GM21576 (cell line): ENCODE data around the gene KRTAP12-1.

ENCODE experiments used
- ATAC-seq: cut with Tn5 transposase; IDR thresholded peaks from one replicate; pipeline ENCODE4 v1.9.1; 2021; ENCODE audit warnings: mild to moderate bottlenecking, moderate library complexity; ENCODE audit not compliant: unreplicated experiment

KRTAP12-1 gene

GRCh38 chr21:44681861-44682579, at the start of gene KRTAP12-1:
TSS of gene KRTAP12-1 (minus strand) at chr21:44682163. CDS start at chr21:44682123, 40 bp downstream.
- no peak for ATAC-seq

GRCh38 chr21:44730951-44731579, 49.1 kb upstream of the KRTAP12-1 start:
- no peak for ATAC-seq

GRCh38 chr21:44730028-44730395, 48.0 kb upstream of the KRTAP12-1 start:
- no peak for ATAC-seq

GRCh38 chr21:44729336-44730027, 47.5 kb upstream of the KRTAP12-1 start:
- ATAC-seq: no peak

GRCh38 chr21:44728716-44729115, 46.8 kb upstream of the KRTAP12-1 start:
- ATAC-seq: no peak

GRCh38 chr21:44727757-44728156, 45.8 kb upstream of the KRTAP12-1 start:
- no peak for ATAC-seq

DNA sequence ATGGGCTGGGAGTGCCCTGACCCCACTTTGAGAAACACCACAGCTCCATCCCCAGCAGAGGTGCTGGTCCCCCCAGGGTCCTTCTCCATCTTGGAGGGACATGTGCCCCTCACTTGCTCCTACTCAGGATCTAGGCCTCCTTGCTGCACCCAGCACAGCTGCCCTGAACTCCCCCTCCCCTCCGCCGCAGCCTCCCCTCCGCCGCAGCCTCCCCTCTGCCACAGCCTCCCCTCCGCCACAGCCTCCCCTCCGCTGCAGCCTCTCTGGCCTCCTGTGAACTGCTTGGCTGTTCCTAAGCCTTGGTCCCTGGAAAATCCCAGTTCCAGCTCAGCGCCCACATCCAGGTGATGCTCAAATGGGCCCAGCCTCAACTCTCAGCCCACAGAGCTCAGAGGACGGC, 45.4 kb upstream of the KRTAP12-1 start:
- ATAC-seq: no peak

DNA sequence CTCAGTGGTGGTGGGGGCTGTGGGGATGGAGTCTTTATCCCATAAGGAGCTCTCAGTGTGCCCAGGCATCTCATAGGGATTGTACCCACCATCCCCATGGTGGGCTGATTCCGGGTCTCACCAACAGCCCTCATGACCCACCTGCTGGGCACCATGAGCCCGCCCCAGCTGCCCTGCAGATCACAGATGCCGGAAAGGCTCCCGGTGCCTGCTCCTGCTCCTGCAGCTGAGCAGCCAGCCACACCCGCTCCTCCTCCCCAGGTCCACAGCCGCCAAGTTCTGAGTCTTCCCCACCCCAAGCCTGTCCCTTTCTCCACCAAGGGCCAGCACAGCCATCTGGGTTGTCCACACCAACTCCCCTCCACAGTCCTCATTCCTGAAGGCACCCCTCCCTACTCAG, 44.9 kb upstream of the KRTAP12-1 start:
- no peak for ATAC-seq

DNA sequence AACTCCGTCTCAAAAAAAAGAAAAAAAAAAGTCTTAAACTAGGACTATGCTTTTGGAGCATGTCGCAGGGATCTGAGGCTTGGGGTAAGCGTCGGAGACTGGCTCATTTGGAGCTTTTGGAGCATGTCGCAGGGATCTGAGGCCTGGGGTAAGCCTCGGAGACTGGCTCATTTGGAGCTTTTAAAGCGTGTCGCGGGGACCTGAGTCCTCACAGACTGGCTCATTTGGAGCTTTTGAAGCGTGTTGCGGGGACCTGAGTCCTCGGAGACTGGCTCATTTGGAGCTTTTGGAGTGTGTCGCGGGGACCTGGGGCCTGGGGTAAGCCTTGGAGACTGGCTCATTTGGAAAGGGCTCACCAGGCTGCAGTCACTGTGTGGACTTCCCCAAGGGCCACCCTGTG, 43.0 kb upstream of the KRTAP12-1 start:
- no peak for ATAC-seq

GRCh38 chr21:44724196-44724595, 42.2 kb upstream of the KRTAP12-1 start:
- no peak for ATAC-seq

GRCh38 chr21:44723177-44724131, 41.5 kb upstream of the KRTAP12-1 start:
- no peak for ATAC-seq

DNA sequence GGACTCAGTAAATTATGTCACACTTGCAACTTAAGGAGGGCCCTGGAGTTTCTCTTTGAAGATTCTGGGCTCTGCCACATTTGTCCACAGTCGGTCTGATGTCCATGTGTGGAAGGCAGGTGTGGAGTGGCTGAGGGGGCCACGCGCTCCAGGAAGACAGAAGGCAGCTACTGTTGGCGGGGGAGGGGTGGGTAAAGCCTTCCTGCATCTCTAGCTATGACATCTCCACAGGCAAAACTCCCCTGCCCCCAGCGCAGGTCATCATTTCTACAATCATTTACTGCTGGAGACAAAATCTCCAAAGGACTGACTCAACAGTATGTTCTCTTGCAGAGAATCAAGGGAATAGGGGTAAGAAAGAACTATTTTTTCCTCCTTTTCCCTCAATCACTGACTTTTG, 40.8 kb upstream of the KRTAP12-1 start:
- ATAC-seq: no peak

GRCh38 chr21:44720170-44720569, 38.2 kb upstream of the KRTAP12-1 start:
- ATAC-seq: no peak

GRCh38 chr21:44718571-44718970, 36.6 kb upstream of the KRTAP12-1 start:
- ATAC-seq: no peak

DNA sequence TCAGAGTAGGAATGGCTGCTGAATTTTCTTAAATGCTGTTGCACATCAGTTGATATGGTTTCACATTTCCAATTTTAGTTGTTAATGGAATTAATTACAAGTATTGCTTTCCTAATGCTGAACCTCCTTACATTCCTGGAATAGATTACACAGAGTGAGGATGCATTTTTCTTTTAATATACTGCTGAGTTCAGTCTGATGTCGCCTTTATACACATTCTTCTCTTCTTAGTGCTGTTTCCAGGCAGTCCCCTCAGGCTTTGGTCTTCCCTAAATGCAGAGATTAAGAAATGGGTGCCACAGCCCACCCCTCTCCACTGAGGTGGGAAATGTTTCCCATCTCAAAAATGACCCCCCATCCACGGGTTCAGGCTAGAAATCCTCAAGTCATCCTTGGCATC, 36.1 kb upstream of the KRTAP12-1 start:
- no peak for ATAC-seq

GRCh38 chr21:44716984-44717383, 35.0 kb upstream of the KRTAP12-1 start:
- no peak for ATAC-seq

- no peak for ATAC-seq
Observed at GRCh38 chr21:44714905-44715304, 32.9 kb upstream of the KRTAP12-1 start.

DNA sequence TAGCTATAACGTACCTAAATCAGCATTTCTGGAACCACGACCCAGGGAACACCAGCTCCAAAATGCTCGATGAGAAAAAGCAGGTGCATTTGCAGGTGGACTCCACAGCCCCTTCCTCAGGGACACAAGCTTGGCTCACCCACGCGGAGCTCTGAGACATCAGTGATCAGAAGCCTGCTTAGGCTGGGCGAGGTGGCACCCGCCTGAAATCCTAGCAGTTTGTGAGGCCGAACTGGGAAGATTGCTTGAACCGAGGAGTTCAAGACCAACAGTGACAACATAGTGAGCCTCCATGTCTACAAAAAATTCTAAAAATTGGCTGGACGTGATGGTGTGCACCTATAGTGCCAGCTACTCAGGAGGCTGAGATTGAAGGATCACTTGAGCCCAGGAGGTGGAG, 31.9 kb upstream of the KRTAP12-1 start:
- ATAC-seq: no peak

DNA sequence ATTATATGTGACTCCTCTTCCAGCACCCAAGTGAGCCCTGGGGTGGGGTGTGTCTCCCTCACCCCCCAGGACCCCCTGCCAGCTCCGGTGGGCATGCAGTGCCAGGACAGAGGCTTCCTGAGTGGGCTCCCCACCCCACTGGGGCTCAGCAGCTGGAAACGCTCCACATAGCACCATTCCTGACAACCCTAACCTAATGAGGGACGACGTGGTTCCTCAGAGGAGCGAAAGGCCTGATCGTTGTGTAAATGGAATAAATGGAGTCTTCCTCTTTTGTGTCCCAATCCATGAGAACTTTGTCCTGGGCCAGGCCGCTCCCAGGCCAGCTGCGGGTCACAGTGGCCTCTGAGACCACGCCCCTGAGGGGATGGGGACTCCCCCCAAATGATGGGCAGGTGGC, 31.2 kb upstream of the KRTAP12-1 start:
- no peak for ATAC-seq

DNA sequence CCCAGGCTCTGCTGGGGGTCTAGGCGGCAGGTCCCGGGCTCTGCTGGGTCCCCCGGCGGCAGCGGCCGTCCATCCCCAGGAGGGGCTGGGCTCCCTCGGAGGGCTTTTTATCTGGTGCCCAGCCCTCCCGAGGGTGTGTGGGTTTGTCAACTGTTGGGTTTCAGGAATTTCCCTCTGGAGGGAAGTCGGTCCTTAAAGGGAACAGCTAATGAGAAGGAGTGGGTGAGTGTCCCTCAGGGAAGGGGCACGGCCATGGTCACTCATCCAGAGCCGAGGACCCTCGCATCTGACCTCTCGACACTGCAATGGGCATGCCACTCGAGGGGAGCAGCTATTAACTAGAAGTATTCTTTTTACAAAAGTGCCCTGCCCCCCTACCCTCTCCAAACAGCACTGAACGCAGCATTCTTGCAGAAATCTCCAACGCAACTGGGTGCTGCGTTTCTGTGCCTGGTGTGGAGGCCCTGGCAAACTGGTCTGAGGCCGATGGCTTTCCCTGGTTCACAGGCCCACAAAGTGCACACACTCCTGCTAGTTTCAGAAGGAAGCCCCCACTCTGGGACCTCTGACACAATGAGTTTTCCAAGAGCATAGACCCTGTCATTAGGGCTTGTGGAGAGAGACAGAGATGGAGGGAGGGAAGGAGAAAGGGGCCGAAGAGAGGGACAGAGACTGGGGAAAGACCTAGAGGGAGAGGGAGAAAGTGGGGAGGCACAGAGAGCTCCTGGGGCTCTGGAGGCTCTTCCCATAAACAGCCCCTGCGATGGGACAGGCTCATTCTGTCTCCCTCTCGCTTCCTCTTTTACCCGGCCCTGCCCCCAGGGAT, 30.5 kb upstream of the KRTAP12-1 start:
- no peak for ATAC-seq
